ENCODE measurements around the gene ABCG1.

DNA sequence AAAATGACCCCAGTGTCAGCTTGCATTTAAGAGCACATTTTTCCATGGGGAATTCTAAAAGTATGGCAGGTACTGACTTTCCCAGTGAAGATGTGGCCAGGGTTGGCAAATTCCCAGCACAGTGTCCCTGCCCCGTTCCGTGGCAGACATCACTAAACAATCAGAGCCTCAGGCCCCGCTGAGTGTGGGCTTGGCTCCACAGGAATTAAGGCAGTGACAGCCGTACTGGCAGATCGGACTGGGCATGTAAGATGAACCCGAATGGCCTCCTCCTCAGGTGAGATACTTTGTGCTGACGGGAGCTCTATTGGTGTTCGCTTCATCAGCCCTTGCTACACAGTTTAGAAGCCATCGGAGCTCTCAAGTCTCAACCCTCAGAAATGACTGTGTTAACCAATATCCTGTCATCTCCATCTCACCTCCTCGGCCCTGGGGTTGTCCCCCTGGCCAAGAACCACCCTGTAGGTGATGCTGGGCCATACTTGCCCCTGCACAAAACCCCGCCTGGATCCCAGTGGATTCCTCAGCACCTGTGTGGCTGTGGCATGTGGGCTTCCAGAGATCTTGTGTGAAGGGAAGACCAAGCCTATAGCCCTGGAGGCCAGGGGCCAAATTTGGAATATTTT lies 29.0 kb upstream of the ABCG1 start:
- TF ChIP-seq, protein P1, sequence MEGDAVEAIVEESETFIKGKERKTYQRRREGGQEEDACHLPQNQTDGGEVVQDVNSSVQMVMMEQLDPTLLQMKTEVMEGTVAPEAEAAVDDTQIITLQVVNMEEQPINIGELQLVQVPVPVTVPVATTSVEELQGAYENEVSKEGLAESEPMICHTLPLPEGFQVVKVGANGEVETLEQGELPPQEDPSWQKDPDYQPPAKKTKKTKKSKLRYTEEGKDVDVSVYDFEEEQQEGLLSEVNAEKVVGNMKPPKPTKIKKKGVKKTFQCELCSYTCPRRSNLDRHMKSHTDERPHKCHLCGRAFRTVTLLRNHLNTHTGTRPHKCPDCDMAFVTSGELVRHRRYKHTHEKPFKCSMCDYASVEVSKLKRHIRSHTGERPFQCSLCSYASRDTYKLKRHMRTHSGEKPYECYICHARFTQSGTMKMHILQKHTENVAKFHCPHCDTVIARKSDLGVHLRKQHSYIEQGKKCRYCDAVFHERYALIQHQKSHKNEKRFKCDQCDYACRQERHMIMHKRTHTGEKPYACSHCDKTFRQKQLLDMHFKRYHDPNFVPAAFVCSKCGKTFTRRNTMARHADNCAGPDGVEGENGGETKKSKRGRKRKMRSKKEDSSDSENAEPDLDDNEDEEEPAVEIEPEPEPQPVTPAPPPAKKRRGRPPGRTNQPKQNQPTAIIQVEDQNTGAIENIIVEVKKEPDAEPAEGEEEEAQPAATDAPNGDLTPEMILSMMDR (IDR thresholded peaks at IDR 0.05) = no peak
- no peak for TF ChIP-seq EP300 (IDR thresholded peaks at IDR 0.05)
- TF ChIP-seq POLR2A (IDR thresholded peaks at IDR 0.05) = no peak

All from suprapubic skin (tissue), 3 donors.